ENCODE results near the gene MORN1.

MORN1 gene

GRCh38 chr1:2352341-2352896, 38.9 kb downstream of the MORN1 start:
- ChIA-PET CTCF (interaction anchor here (0.7 to 1.1 kb wide), 3 partner anchors 30 to 205 kb away, joined by 3 to 4 read pairs (median 3); no protein-coding TSS in a partner anchor), POLR2A (ENCODE audit: low non-redundant PET) (no interaction called here)
- DNase-seq (ENCODE audit: low spot score), result no peak
- no peak overlapping the region for H3K27ac ChIP-seq
- TF ChIP-seq CTCF (conservative IDR thresholded peaks at IDR 0.05; ENCODE audit: low read depth), result no peak

- POLR2A ChIA-PET (ENCODE audit: low non-redundant PET), result no interaction called here
- no peak overlapping the region for H3K27ac ChIP-seq
- CTCF ChIA-PET, result interaction anchor here (0.6 to 1.1 kb wide), 3 partner anchors 11 to 31 kb away, joined by 3 to 4 read pairs (median 3); no protein-coding TSS in a partner anchor
- TF ChIP-seq CTCF (conservative IDR thresholded peaks at IDR 0.05; ENCODE audit: low read depth), result no peak
- no peak for DNase-seq (ENCODE audit: low spot score)
Measured at GRCh38 chr1:2351723-2352122, 39.6 kb downstream of the MORN1 start.

GRCh38 chr1:2350911-2351655, 40.3 kb downstream of the MORN1 start:
- ChIA-PET CTCF (interaction anchor here (0.6 kb wide), 1 partner anchor 11 kb away, joined by 3 read pairs; no protein-coding TSS in a partner anchor), POLR2A (ENCODE audit: low non-redundant PET) (no interaction called here)
- no peak for DNase-seq (ENCODE audit: low spot score)
- no peak for TF ChIP-seq CTCF (conservative IDR thresholded peaks at IDR 0.05; ENCODE audit: low read depth)
- H3K27ac ChIP-seq, result no peak overlapping the region

GRCh38 chr1:2350501-2350900, 40.9 kb downstream of the MORN1 start:
- no peak for DNase-seq (ENCODE audit: low spot score)
- ChIA-PET POLR2A (ENCODE audit: low non-redundant PET) (no interaction called here), CTCF (no interaction called here)
- no peak overlapping the region for H3K27ac ChIP-seq
- no peak for TF ChIP-seq CTCF (conservative IDR thresholded peaks at IDR 0.05; ENCODE audit: low read depth)

GRCh38 chr1:2349806-2350205, 41.5 kb downstream of the MORN1 start:
- no peak for TF ChIP-seq CTCF (conservative IDR thresholded peaks at IDR 0.05; ENCODE audit: low read depth)
- CTCF ChIA-PET, result no interaction called here
- POLR2A ChIA-PET (ENCODE audit: low non-redundant PET), result no interaction called here
- DNase-seq (ENCODE audit: low spot score), result no peak
- H3K27ac ChIP-seq, result no peak overlapping the region

- DNase-seq (ENCODE audit: low spot score), result no peak
- TF ChIP-seq CTCF (conservative IDR thresholded peaks at IDR 0.05; ENCODE audit: low read depth), result no peak
- ChIA-PET POLR2A (ENCODE audit: low non-redundant PET) (no interaction called here), CTCF (no interaction called here)
- no peak overlapping the region for H3K27ac ChIP-seq
Measured at GRCh38 chr1:2348346-2349325, 42.7 kb downstream of the MORN1 start.

Measured in RWPE1 (cell line).